Memory B cell (primary cell): ENCODE data around the gene NPPA.
A peak's percentile ranks its signal among the peaks of the same experiment; 100 is the strongest.

Experiments used
- ATAC-seq: fragments of 150-1000 bp; cut with Tn5 transposase; 2 replicates; pipeline ENCODE4 v1.10.0; 2021; ENCODE audit warnings: low read depth, mild to moderate bottlenecking, moderate library complexity
- DNase-seq, 2 donors: peaks; one replicate each; pipeline ENCODE4 v3.0.0; 2022; ENCODE audit warnings: low spot score in 2 of 2
- H3K27ac Mint-ChIP-seq: one replicate; pipeline ENCODE4 v1.8.0; 2022; ENCODE audit warnings: mild to moderate bottlenecking, moderate library complexity, mixed read lengths
- H3K27me3 Mint-ChIP-seq: one replicate; pipeline ENCODE4 v1.8.0; 2022; ENCODE audit warnings: mixed read lengths
- H3K36me3 Mint-ChIP-seq: one replicate; pipeline ENCODE4 v1.8.0; 2022; ENCODE audit warnings: mild to moderate bottlenecking, mixed read lengths
- H3K4me1 Mint-ChIP-seq: one replicate; pipeline ENCODE4 v1.8.0; 2022; ENCODE audit warnings: mixed read lengths
- H3K4me3 Mint-ChIP-seq: one replicate; pipeline ENCODE4 v1.8.0; 2022; ENCODE audit warnings: mild to moderate bottlenecking, moderate library complexity, mixed read lengths
- H3K9me3 Mint-ChIP-seq: one replicate; pipeline ENCODE4 v1.8.0; 2022; ENCODE audit warnings: mixed read lengths

The NPPA gene

DNA sequence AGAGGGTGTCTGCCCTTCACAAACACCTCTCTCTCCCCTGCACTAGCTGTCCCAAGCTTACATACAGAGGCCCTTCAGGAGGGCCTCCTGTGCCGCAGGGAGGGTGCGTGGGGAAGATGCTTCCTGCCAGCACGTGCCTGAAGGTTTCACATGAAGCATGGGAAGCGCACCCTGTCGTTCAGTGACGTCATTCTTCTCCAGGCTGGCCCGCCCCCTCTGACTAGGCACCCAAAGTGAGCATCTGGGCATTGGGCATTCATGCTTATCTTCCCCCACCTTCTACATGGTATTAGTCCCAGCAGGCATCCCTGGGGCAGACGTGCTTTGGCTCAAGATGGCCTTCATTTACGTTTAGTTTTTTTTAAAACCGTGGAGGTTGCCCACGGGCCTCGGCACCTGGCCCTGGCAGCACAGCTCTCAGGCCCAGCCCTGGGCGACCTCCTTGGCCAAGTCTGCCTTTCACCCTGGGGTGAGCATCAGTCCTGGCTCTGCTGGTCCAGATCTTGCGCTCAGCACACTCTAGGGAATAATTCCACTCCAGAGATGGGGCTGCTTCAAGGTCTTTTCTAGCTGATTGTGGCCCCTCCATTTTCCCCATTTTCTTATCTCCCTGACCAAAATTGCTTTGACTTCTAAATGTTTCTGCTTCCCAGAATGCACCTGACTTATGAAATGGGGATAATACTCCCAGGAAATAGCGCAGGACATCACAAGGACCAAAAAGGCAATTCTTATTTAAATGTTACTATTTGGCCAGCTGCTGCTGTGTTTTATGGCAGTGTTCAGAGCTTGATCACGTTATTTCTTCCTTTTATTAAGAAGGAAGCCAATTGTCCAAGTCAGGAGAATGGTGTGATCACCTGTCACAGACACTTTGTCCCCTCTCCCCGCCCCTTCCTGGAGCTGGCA lies 6.1 kb downstream of the NPPA start:
- H3K27me3 Mint-ChIP-seq, result no peaks in the 10 kb centered on the region
- DNase-seq (no peak), ATAC-seq (no peak)
- H3K27ac Mint-ChIP-seq, result no peak overlapping the region
- no peak overlapping the region for H3K4me3 Mint-ChIP-seq
- peaks cover 25% of the 10 kb centered on the region for H3K36me3 Mint-ChIP-seq
- H3K4me1 Mint-ChIP-seq, result peaks cover 18% of the 10 kb centered on the region
- no peaks in the 10 kb centered on the region for H3K9me3 Mint-ChIP-seq

DNA sequence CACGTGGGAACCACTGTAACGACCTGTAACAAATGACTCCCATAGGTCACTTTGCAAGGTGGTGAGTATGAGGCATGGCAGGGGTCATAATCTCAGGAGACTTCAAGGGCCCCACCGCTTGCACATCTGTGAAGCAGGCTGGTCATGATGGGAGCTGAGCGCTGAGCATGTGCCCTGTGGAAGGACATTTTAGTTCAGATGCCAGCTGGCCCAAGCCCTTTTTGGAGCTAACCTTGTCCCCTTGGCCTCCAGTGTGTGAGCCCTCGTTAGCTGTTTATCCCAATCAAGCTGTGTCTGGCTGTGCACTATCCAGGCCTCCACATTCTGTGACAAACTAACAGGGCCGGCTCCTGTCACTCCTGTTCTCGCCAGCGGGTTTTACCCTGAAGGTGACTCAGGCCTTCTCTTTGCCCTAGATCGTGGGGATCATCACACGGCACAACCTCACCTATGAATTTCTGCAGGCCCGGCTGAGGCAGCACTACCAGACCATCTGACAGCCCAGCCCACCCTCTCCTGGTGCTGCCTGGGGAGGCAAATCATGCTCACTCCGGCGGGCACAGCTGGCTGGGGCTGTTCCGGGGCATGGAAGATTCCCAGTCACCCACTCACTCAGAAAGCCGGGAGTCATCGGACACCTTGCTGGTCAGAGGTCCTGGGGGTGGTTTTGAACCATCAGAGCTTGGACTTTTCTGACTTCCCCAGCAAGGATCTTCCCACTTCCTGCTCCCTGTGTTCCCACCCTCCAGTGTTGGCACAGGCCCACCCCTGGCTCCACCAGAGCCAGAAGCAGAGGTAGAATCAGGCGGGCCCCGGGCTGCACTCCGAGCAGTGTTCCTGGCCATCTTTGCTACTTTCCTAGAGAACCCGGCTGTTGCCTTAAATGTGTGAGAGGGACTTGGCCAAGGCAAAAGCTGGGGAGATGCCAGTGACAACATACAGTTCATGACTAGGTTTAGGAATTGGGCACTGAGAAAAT lies 7.6 kb downstream of the NPPA start:
- peaks cover 18% of the 10 kb centered on the region for H3K4me1 Mint-ChIP-seq
- DNase-seq, result no peak
- H3K27ac Mint-ChIP-seq, result no peak overlapping the region
- no peak overlapping the region for H3K4me3 Mint-ChIP-seq
- ATAC-seq, result no peak
- H3K36me3 Mint-ChIP-seq, result peaks cover 33% of the 10 kb centered on the region
- H3K9me3 Mint-ChIP-seq, result no peaks in the 10 kb centered on the region
- no peaks in the 10 kb centered on the region for H3K27me3 Mint-ChIP-seq

DNA sequence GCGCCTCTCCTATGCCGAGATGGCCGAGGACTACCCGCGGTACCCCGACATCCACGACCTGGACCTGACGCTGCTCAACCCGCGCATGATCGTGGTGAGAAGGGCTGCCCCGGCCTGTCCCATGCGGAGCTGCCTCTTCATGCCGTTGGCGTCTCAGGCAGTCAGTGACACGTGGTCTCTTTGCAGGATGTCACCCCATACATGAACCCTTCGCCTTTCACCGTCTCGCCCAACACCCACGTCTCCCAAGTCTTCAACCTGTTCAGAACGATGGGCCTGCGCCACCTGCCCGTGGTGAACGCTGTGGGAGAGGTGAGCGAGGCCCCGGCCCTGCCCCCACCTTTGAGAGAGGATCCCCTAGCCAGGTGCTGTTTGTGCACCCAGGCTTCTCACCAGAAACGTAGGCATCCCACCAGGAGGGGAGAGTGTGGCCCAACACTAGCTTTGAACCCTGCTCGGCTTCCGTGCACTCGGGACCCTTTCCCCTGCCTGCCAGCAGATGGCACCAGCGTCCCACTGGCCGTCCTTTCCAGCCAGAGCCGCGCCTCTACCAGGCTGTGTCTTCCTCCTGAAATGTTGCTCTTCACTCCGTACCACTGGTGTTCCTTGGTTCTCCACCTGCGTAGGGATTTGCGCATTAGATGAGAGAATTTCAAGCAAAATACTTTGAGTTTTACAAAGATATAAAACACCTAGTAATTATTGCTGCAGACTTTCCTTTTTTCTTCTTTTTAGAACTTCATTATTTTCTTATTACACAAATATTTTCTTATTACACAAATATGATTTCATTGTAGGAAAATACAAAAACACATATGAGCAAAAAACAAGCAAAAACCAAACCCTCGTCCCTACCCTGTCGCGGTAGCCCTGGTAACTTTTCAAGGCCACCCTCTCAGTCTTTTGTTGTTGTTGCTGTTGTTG lies 9.0 kb downstream of the NPPA start:
- DNase-seq (peak; percentile 72 to 76), ATAC-seq (peak; percentile 89)
- Mint-ChIP-seq H3K9me3 (no peaks in the 10 kb centered on the region), H3K4me3 (no peak overlapping the region), H3K4me1 (peaks cover 13% of the 10 kb centered on the region), H3K36me3 (peaks cover 33% of the 10 kb centered on the region), H3K27ac (no peak overlapping the region), H3K27me3 (no peaks in the 10 kb centered on the region)

DNA sequence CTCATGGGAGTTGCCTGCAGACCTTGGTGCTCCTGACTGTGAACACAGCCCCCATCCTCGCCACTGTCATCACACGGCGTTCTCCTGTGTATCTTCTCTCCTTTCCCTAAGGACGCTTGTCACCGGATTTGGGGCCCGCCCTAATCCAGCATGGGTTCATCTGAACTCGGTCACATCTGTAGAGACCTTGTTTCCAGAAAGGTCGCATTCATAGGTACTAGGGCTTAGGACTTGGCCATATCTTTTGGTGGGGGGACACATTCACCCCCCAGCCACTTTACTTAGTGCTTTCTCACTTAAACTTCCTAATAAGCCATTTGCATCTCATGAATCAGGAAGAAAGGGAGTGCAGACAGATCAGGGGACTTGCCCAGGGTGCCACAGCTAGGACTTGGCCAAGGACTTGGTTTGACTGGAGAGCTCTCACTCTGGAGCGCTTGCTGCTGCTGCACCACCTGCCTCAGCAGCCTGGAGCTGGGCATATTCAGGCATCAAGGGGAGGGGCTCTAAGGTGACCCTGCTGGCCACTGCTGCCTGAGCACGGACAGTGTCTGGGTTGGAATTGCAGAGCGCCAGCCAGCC lies 9.7 kb downstream of the NPPA start:
- H3K9me3 Mint-ChIP-seq, result no peaks in the 10 kb centered on the region
- H3K4me3 Mint-ChIP-seq, result no peak overlapping the region
- H3K4me1 Mint-ChIP-seq, result peaks cover 11% of the 10 kb centered on the region
- no peak for ATAC-seq
- no peak overlapping the region for H3K27ac Mint-ChIP-seq
- no peaks in the 10 kb centered on the region for H3K27me3 Mint-ChIP-seq
- peaks cover 33% of the 10 kb centered on the region for H3K36me3 Mint-ChIP-seq
- no peak for DNase-seq

DNA sequence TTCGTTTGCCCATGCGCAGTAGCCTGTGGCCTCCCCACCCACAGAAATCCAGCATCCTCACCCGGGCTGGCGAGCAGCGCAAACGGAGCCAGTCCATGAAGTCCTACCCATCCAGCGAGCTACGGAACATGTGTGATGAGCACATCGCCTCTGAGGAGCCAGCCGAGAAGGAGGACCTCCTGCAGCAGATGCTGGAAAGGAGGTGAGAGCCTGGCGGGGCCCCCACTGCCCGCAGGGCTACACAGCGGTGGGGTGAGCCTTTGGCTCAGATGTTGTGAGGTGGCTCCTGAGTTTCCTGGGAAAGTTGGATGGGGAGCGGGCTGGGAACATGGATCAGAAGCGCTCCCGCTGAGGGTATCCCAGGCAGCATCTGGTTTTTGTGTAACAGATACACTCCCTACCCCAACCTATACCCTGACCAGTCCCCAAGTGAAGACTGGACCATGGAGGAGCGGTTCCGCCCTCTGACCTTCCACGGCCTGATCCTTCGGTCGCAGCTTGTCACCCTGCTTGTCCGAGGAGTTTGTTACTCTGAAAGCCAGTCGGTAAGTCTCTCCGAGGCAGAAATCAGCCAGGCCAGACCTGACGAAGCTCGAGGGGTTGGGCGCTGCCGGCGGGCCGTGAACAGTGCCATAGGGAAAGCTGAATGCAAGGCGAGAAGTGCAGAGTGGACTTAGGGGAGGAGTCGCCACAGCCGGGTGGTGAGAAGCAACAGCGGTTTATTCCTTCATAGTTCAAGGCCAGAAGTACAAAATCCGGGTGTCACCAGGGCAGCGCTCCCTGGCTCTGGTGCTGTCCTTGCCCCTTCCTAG lies 10.4 kb downstream of the NPPA start:
- no peak overlapping the region for H3K4me3 Mint-ChIP-seq
- no peaks in the 10 kb centered on the region for H3K27me3 Mint-ChIP-seq
- no peaks in the 10 kb centered on the region for H3K9me3 Mint-ChIP-seq
- no peak overlapping the region for H3K27ac Mint-ChIP-seq
- peaks cover 7% of the 10 kb centered on the region for H3K4me1 Mint-ChIP-seq
- DNase-seq (no peak), ATAC-seq (no peak)
- peaks cover 34% of the 10 kb centered on the region for H3K36me3 Mint-ChIP-seq

DNA sequence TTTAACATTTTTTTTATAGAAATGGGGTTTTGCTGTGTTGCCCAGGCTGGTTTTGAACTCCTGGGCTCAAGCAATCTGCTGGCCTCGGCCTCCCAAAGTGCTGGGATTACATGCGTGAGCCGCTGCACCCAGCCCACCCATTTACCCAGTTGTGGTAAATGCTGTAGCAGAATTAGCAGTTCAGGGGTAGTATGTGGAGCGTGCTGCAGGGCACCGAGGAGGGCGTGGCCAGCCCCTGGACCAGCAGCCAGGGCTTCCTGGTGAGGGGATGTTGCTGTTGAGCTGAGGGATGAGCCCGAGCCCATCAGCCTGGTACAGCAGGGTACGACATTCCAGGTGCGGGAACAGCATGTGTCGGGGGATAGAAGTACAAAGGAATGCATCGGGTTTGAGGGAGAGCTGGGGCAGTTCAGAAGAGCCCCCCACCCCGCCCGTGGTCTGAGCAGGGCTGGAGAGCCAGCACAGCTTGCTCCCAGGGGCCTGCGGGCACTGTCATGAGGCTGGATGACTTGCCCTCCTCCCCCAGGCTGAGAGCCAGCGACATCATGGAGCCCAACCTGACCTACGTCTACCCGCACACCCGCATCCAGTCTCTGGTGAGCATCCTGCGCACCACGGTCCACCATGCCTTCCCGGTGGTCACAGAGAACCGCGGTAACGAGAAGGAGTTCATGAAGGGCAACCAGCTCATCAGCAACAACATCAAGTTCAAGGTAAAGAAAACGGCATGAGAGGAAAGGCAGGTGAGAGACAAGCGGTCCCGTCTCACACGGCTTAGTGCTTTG lies 11.9 kb downstream of the NPPA start:
- ATAC-seq, result no peak
- Mint-ChIP-seq H3K4me1 (peaks cover 5% of the 10 kb centered on the region), H3K27ac (no peak overlapping the region), H3K27me3 (no peaks in the 10 kb centered on the region), H3K36me3 (peaks cover 37% of the 10 kb centered on the region), H3K4me3 (no peak overlapping the region), H3K9me3 (no peaks in the 10 kb centered on the region)
- DNase-seq, result no peak

DNA sequence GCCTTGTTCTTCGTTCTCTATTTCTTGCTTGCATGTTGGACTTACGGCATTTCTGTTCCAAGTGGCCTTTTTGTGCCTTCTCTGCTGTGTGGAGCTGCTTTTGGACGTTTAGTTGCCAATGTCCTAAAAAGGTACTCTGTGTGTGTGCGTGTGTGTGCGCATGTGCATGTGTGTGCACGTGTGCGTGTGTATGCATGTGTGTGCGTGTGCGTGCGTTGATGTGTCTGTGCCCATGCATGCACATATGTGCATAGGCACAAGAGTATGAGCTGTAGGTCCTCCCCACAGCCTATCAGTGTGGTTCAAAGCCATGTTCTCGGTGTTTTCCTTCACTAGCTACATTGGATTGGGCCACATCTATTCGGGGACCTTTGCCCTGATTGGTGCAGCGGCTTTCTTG lies 13.7 kb downstream of the NPPA start:
- no peaks in the 10 kb centered on the region for H3K9me3 Mint-ChIP-seq
- DNase-seq (no peak), ATAC-seq (no peak)
- H3K27ac Mint-ChIP-seq, result no peak overlapping the region
- H3K4me1 Mint-ChIP-seq, result peaks cover 5% of the 10 kb centered on the region
- H3K4me3 Mint-ChIP-seq, result no peak overlapping the region
- H3K27me3 Mint-ChIP-seq, result no peaks in the 10 kb centered on the region
- H3K36me3 Mint-ChIP-seq, result peaks cover 41% of the 10 kb centered on the region

DNA sequence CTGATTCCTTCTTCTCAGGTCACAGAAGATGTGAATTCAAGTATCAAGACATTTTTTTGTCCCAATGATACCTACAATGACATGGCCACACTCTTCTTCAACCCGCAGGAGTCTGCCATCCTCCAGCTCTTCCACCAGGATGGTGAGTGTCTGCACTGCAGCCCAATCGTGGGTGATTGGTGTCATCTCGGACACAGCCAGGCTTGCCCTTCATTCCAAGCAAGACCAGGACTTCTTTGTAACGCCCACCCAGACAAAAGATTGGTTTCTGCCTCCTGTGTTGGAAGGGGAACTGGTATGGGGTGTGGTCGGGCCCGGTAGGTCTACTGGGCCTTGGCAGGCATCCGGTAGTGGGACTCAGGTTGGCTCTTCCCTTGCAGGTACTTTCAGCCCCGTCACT lies 14.1 kb downstream of the NPPA start:
- Mint-ChIP-seq H3K27ac (no peak overlapping the region), H3K36me3 (peaks cover 43% of the 10 kb centered on the region), H3K9me3 (no peaks in the 10 kb centered on the region), H3K4me3 (no peak overlapping the region), H3K4me1 (peaks cover under 1% of the 10 kb centered on the region), H3K27me3 (no peaks in the 10 kb centered on the region)
- DNase-seq (no peak), ATAC-seq (no peak)

DNA sequence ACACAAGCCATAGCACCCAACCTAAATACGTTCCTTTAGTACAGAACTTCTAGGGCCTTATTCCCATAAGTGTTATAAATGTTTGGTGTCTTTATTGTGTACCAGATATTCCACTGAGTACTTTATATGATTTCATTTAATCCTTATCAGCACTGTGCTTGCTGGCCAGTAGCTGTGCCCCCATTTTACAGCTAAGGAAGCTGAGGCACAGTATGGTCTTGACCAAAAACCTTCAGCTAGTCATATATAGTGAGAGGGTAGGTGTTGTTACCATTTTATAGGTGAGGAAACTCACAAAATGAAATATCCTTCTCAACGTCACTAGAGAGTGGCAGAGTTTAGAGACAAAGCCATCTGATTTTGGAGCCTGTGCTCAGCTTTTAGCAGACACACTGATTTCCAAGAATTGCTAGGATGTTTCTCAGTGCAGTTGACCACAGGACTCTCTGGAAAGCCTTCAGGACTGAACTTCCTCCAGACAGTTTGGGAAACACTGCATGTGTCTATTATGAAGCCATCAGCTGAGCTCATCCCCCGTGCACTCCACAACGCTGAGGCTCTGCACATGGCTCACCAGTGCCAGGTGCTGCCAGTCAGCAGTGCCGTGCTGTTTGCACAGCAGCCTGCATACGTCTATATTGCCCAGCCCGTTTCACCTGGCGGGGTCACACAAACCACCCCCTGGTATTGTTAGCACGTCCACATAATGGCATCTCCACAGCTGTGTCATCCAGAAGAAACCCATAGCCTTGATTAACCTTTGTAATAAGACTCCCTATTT lies 15.4 kb downstream of the NPPA start:
- H3K4me1 Mint-ChIP-seq, result no peaks in the 10 kb centered on the region
- H3K9me3 Mint-ChIP-seq, result no peaks in the 10 kb centered on the region
- no peak overlapping the region for H3K27ac Mint-ChIP-seq
- no peaks in the 10 kb centered on the region for H3K27me3 Mint-ChIP-seq
- DNase-seq (no peak), ATAC-seq (no peak)
- peaks cover 45% of the 10 kb centered on the region for H3K36me3 Mint-ChIP-seq
- no peak overlapping the region for H3K4me3 Mint-ChIP-seq

DNA sequence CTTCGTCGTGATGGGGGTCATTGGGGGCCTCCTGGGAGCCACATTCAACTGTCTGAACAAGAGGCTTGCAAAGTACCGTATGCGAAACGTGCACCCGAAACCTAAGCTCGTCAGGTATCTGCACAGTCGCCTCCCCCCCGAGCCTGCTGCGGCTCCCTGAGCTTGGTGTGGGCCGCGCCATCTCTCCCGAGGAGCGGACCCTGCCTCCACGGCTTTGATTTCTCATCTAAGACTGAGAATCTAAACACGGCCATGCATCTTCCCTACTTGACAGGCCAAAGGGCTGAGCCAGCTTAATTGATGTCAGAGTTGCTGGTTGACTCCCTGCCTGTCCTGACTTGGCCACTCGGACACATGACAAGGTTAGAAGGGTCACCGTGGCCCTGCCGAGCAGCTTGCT lies 19.1 kb downstream of the NPPA start:
- Mint-ChIP-seq H3K9me3 (no peaks in the 10 kb centered on the region), H3K27ac (no peak overlapping the region), H3K27me3 (no peaks in the 10 kb centered on the region), H3K4me3 (no peak overlapping the region), H3K4me1 (no peaks in the 10 kb centered on the region), H3K36me3 (peaks cover 36% of the 10 kb centered on the region)
- ATAC-seq (no peak), DNase-seq (no peak)

DNA sequence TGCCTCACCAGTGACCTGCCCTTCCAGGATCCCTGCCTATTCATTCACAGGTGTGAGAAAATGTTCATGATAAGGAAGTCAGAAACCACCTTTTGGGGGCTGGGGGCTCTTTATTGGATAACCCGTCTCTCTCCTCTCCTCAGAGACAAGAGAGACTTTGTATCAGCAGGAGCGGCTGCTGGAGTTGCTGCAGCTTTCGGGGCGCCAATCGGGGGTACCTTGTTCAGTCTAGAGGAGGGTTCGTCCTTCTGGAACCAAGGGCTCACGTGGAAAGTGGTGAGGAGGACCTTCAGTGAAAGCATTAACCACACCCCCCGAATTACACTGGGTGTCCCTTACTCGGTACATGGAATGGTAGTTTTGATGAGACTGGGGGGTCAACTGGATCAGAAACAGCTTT lies 20.6 kb downstream of the NPPA start:
- no peak for DNase-seq
- Mint-ChIP-seq H3K27me3 (no peaks in the 10 kb centered on the region), H3K36me3 (peaks cover 33% of the 10 kb centered on the region), H3K4me3 (no peak overlapping the region), H3K4me1 (no peaks in the 10 kb centered on the region), H3K9me3 (no peaks in the 10 kb centered on the region), H3K27ac (no peak overlapping the region)
- ATAC-seq, result no peak
